Sigmoid colon (tissue), 4 donors: ENCODE data around the gene MYO15A.

Source experiments
- EP300 ChIP-seq, 4 donors: sonication (generic); formaldehyde crosslinking; IDR thresholded peaks; one replicate each; pipeline ENCODE4 v1.6.1; 2017; ENCODE audit warnings: antibody characterized with exemption in 4 of 4
- POLR2A ChIP-seq, 2 donors: fragments of 450-650 bp; IDR thresholded peaks; one replicate each; pipeline ENCODE4 v1.6.1; 2016; ENCODE audit warnings: antibody characterized with exemption in 2 of 2, mild to moderate bottlenecking in 2 of 2, moderate library complexity in 2 of 2
- POLR2AphosphoS5 ChIP-seq, 4 donors: sonication (generic); formaldehyde crosslinking; IDR thresholded peaks; one replicate each; pipeline ENCODE4 v1.6.1; 2017; ENCODE audit warnings: antibody characterized with exemption in 4 of 4
- TF ChIP-seq, protein P1 (sequence below), 4 experiments: fragments of 450-650 bp in 3 of 4; fragments of 200-600 bp in 1 of 4; IDR thresholded peaks; one replicate each; pipeline ENCODE4 v1.5.1; 2016 to 2019; ENCODE audit warnings: antibody characterized with exemption in 4 of 4, mild to moderate bottlenecking in 3 of 4, moderate library complexity in 2 of 4

GRCh38 chr17:18087610-18088491, 20.7 kb upstream of the MYO15A start, which contains the start of gene DRG2:
- TF ChIP-seq POLR2A (IDR thresholded peaks at IDR 0.05) (no peak), POLR2AphosphoS5 (IDR thresholded peaks at IDR 0.05) (peak; percentile 43 to 82 (median 77)), EP300 (IDR thresholded peaks at IDR 0.05) (peak in 1 of 4 donors; percentile 28)
- TF ChIP-seq, protein P1, sequence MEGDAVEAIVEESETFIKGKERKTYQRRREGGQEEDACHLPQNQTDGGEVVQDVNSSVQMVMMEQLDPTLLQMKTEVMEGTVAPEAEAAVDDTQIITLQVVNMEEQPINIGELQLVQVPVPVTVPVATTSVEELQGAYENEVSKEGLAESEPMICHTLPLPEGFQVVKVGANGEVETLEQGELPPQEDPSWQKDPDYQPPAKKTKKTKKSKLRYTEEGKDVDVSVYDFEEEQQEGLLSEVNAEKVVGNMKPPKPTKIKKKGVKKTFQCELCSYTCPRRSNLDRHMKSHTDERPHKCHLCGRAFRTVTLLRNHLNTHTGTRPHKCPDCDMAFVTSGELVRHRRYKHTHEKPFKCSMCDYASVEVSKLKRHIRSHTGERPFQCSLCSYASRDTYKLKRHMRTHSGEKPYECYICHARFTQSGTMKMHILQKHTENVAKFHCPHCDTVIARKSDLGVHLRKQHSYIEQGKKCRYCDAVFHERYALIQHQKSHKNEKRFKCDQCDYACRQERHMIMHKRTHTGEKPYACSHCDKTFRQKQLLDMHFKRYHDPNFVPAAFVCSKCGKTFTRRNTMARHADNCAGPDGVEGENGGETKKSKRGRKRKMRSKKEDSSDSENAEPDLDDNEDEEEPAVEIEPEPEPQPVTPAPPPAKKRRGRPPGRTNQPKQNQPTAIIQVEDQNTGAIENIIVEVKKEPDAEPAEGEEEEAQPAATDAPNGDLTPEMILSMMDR (IDR thresholded peaks at IDR 0.05) = no peak
